ENCODE data around the gene MT1B. TPM values are rescaled to one million over a fixed set of nuclear protein-coding genes. Genes with fewer than 3 reads are reported as not detected.
A peak's percentile ranks its signal among the peaks of the same experiment; 100 is the strongest.

Gene MT1B
- total and polyA plus RNA-seq, 2 of the 13 experiments (the other 11 are each of a cell fraction or from before 2014, with no cell fraction given), result 0.89 TPM; not detected in 1

DNA sequence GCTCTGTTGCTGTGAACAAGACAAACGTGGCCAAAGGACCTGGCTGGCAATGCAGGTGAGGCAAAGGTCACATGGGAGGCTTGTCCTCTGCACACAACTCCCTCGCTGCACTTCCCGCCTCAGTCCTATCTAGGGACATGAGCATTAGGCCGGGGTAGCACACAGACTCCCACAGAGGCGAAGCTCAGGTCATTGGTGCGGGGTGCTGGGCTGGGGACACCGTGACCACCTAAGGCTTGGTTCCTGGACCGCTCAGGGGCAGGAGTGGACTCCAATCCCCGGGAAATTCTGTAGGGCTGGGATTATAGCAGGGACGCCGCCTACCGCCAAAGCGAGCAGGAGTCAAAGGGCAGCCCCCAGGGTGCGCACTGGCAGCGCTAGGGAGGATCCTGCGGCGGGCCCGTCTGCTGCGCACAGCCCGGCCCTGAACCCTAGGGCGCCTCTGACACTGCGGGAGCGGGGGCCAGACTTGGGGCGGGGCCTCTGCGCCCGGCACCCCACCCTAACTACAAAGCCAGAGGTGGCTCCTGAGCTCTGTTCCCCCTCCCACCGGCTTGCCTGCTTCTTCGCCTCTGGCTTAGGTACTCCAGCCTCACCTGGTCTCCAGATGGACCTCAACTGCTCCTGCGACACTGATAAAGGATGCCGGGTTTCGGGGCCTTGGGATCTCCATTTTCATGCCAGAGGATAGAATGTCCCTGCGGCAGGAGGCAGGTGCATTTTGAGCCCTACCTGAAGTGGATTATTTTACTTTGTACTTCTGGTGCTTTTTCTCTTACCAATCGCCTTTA is 3.9 kb upstream of the MT1B start (continued):
- TF ChIP-seq RARA (CRISPR knock-in tag; IDR thresholded peaks at IDR 0.05) (peak; percentile 42), ZNF709 (CRISPR knock-in tag; IDR thresholded peaks at IDR 0.05) (no peak), NR1H2 (CRISPR knock-in tag; IDR thresholded peaks at IDR 0.05; ENCODE audit: borderline replicate concordance, low read depth) (no peak), KLF12 (CRISPR knock-in tag; IDR thresholded peaks at IDR 0.05; ENCODE audit: borderline replicate concordance) (no peak), ZNF7 (CRISPR knock-in tag; IDR thresholded peaks at IDR 0.05) (no peak), SKI (IDR thresholded peaks at IDR 0.05; ENCODE audit: partially characterized antibody) (no peak), PCBP1 (IDR thresholded peaks at IDR 0.05; ENCODE audit: borderline replicate concordance, low read depth, low read length) (no peak), HNF4A (CRISPR knock-in tag; IDR thresholded peaks at IDR 0.05) (peak; percentile 52; the same call in 1 of the 2 replicates), ZBTB7B (CRISPR knock-in tag; IDR thresholded peaks at IDR 0.05) (no peak), NFKBIZ (CRISPR knock-in tag; IDR thresholded peaks at IDR 0.05) (no peak)
- TF ChIP-seq, protein P1, sequence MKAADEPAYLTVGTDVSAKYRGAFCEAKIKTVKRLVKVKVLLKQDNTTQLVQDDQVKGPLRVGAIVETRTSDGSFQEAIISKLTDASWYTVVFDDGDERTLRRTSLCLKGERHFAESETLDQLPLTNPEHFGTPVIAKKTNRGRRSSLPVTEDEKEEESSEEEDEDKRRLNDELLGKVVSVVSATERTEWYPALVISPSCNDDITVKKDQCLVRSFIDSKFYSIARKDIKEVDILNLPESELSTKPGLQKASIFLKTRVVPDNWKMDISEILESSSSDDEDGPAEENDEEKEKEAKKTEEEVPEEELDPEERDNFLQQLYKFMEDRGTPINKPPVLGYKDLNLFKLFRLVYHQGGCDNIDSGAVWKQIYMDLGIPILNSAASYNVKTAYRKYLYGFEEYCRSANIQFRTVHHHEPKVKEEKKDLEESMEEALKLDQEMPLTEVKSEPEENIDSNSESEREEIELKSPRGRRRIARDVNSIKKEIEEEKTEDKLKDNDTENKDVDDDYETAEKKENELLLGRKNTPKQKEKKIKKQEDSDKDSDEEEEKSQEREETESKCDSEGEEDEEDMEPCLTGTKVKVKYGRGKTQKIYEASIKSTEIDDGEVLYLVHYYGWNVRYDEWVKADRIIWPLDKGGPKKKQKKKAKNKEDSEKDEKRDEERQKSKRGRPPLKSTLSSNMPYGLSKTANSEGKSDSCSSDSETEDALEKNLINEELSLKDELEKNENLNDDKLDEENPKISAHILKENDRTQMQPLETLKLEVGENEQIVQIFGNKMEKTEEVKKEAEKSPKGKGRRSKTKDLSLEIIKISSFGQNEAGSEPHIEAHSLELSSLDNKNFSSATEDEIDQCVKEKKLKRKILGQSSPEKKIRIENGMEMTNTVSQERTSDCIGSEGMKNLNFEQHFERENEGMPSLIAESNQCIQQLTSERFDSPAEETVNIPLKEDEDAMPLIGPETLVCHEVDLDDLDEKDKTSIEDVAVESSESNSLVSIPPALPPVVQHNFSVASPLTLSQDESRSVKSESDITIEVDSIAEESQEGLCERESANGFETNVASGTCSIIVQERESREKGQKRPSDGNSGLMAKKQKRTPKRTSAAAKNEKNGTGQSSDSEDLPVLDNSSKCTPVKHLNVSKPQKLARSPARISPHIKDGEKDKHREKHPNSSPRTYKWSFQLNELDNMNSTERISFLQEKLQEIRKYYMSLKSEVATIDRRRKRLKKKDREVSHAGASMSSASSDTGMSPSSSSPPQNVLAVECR (CRISPR knock-in tag; IDR thresholded peaks at IDR 0.05; ENCODE audit: borderline replicate concordance), result no peak
- TF ChIP-seq, protein P2, sequence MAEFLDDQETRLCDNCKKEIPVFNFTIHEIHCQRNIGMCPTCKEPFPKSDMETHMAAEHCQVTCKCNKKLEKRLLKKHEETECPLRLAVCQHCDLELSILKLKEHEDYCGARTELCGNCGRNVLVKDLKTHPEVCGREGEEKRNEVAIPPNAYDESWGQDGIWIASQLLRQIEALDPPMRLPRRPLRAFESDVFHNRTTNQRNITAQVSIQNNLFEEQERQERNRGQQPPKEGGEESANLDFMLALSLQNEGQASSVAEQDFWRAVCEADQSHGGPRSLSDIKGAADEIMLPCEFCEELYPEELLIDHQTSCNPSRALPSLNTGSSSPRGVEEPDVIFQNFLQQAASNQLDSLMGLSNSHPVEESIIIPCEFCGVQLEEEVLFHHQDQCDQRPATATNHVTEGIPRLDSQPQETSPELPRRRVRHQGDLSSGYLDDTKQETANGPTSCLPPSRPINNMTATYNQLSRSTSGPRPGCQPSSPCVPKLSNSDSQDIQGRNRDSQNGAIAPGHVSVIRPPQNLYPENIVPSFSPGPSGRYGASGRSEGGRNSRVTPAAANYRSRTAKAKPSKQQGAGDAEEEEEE (CRISPR knock-in tag; IDR thresholded peaks at IDR 0.05; ENCODE audit: borderline replicate concordance), result no peak
- TF ChIP-seq, protein P3, sequence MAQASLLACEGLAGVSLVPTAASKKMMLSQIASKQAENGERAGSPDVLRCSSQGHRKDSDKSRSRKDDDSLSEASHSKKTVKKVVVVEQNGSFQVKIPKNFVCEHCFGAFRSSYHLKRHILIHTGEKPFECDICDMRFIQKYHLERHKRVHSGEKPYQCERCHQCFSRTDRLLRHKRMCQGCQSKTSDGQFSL (CRISPR knock-in tag; IDR thresholded peaks at IDR 0.05), result no peak
- TF ChIP-seq, protein P4, sequence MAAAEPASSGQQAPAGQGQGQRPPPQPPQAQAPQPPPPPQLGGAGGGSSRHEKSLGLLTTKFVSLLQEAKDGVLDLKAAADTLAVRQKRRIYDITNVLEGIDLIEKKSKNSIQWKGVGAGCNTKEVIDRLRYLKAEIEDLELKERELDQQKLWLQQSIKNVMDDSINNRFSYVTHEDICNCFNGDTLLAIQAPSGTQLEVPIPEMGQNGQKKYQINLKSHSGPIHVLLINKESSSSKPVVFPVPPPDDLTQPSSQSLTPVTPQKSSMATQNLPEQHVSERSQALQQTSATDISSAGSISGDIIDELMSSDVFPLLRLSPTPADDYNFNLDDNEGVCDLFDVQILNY (CRISPR knock-in tag; conservative IDR thresholded peaks at IDR 0.05), result 0 out of 2 replicates have a peak, but pooled peaks have one; percentile 5
- TF ChIP-seq, protein P5, sequence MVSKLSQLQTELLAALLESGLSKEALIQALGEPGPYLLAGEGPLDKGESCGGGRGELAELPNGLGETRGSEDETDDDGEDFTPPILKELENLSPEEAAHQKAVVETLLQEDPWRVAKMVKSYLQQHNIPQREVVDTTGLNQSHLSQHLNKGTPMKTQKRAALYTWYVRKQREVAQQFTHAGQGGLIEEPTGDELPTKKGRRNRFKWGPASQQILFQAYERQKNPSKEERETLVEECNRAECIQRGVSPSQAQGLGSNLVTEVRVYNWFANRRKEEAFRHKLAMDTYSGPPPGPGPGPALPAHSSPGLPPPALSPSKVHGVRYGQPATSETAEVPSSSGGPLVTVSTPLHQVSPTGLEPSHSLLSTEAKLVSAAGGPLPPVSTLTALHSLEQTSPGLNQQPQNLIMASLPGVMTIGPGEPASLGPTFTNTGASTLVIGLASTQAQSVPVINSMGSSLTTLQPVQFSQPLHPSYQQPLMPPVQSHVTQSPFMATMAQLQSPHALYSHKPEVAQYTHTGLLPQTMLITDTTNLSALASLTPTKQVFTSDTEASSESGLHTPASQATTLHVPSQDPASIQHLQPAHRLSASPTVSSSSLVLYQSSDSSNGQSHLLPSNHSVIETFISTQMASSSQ (IDR thresholded peaks at IDR 0.05; ENCODE audit: low read depth), result no peak
- TF ChIP-seq, protein P5 (CRISPR knock-in tag; IDR thresholded peaks at IDR 0.05; ENCODE audit: borderline replicate concordance), result no peak
